HEK293 (cell line): ENCODE measurements around the gene PROSER3.

Source experiments
- GLIS1 ChIP-seq: fragments of 450-650 bp; formaldehyde crosslinking; IDR thresholded peaks from 2 replicates; pipeline ENCODE4 v1.5.1; 2016; ENCODE audit warnings: missing biosample characterization, missing genetic modification characterization
- KLF16 ChIP-seq: fragments of 450-650 bp; formaldehyde crosslinking; IDR thresholded peaks from 2 replicates; pipeline ENCODE4 v1.5.1; 2017; ENCODE audit warnings: missing biosample characterization, missing genetic modification characterization
- REPIN1 ChIP-seq: fragments of 450-650 bp; formaldehyde crosslinking; IDR thresholded peaks from 2 replicates; pipeline ENCODE4 v1.5.1; 2017; ENCODE audit warnings: missing biosample characterization, missing genetic modification characterization, low read depth
- SP2 ChIP-seq: fragments of 450-650 bp; formaldehyde crosslinking; IDR thresholded peaks from 2 replicates; pipeline ENCODE4 v1.5.1; 2016; ENCODE audit warnings: missing biosample characterization, missing genetic modification characterization
- TRIM28 ChIP-seq: IDR thresholded peaks from 2 replicates; pipeline ENCODE4 v1.6.1; 2011; ENCODE audit warnings: low read length, control low read depth, borderline replicate concordance
- ZBTB17 ChIP-seq: fragments of 450-650 bp; formaldehyde crosslinking; IDR thresholded peaks from 2 replicates; pipeline ENCODE4 v1.5.1; 2016; ENCODE audit warnings: missing biosample characterization, missing genetic modification characterization
- ZNF140 ChIP-seq: fragments of 450-650 bp; formaldehyde crosslinking; IDR thresholded peaks from 2 replicates; pipeline ENCODE4 v1.5.1; 2016; ENCODE audit warnings: missing biosample characterization, missing genetic modification characterization
- ZNF184 ChIP-seq: fragments of 450-650 bp; IDR thresholded peaks from 2 replicates; pipeline ENCODE4 v1.5.1; 2018; ENCODE audit warnings: missing biosample characterization, mild to moderate bottlenecking, missing genetic modification characterization
- ZNF341 ChIP-seq: fragments of 450-650 bp; formaldehyde crosslinking; IDR thresholded peaks from 2 replicates; pipeline ENCODE4; 2016; ENCODE audit warnings: low read depth, missing biosample characterization, missing genetic modification characterization
- ZNF423 ChIP-seq: fragments of 450-650 bp; formaldehyde crosslinking; IDR thresholded peaks from 2 replicates; pipeline ENCODE4 v1.5.1; 2016; ENCODE audit warnings: missing biosample characterization, missing genetic modification characterization
- ZNF501 ChIP-seq: fragments of 450-650 bp; formaldehyde crosslinking; IDR thresholded peaks from 2 replicates; pipeline ENCODE4 v1.5.1; 2016; ENCODE audit warnings: missing biosample characterization, missing genetic modification characterization
- TF ChIP-seq, protein P1 (sequence below): fragments of 450-650 bp; formaldehyde crosslinking; IDR thresholded peaks from 2 replicates; pipeline ENCODE4 v1.5.1; 2017; ENCODE audit warnings: missing biosample characterization, mild to moderate bottlenecking, missing genetic modification characterization, moderate library complexity
- TF ChIP-seq, protein P2 (sequence below): fragments of 450-650 bp; formaldehyde crosslinking; IDR thresholded peaks from 2 replicates; pipeline ENCODE4 v1.5.1; 2017; ENCODE audit warnings: missing biosample characterization, missing genetic modification characterization
- TF ChIP-seq, protein P3 (sequence below): fragments of 450-650 bp; formaldehyde crosslinking; IDR thresholded peaks from 2 replicates; pipeline ENCODE4 v1.5.1; 2016; ENCODE audit warnings: missing biosample characterization, missing genetic modification characterization
- TF ChIP-seq, protein P4 (sequence below): fragments of 450-650 bp; formaldehyde crosslinking; IDR thresholded peaks from 2 replicates; pipeline ENCODE4 v1.5.1; 2016; ENCODE audit warnings: missing biosample characterization, missing genetic modification characterization
- TF ChIP-seq, protein P5 (sequence below): fragments of 450-650 bp; formaldehyde crosslinking; IDR thresholded peaks from 2 replicates; pipeline ENCODE4 v1.5.1; 2017; ENCODE audit warnings: missing biosample characterization, missing genetic modification characterization
- TF ChIP-seq, protein P6 (sequence below): fragments of 450-650 bp; IDR thresholded peaks from 2 replicates; pipeline ENCODE4 v1.5.1; 2018; ENCODE audit warnings: missing biosample characterization, missing genetic modification characterization
- TF ChIP-seq, protein P7 (sequence below): fragments of 450-650 bp; formaldehyde crosslinking; conservative IDR thresholded peaks from 2 replicates; pipeline ENCODE4 v1.5.1; 2016; ENCODE audit warnings: low read depth, missing biosample characterization, missing genetic modification characterization

Gene PROSER3

DNA sequence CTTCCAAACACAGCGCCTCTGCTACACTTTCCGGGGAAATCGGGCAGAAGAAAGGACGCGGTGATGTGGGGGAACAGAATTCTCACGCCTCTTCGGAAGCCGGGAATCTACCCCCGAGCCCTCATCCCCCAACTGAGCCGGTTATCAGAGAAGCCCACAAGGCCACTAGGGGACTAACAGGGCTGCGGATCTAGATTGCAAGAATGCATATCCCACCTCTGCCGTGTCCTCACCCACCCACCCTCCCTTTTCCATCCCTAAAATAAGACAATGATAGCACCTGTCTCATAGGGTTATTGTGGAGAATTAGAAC lies 16.8 kb upstream of the PROSER3 start (continued):
- TF ChIP-seq REPIN1 (tag by site-specific recombination), result no peak; the same call in 1 of the 2 replicates
- TF ChIP-seq ZNF184 (tag by site-specific recombination), result no peak
- TF ChIP-seq, protein P1, sequence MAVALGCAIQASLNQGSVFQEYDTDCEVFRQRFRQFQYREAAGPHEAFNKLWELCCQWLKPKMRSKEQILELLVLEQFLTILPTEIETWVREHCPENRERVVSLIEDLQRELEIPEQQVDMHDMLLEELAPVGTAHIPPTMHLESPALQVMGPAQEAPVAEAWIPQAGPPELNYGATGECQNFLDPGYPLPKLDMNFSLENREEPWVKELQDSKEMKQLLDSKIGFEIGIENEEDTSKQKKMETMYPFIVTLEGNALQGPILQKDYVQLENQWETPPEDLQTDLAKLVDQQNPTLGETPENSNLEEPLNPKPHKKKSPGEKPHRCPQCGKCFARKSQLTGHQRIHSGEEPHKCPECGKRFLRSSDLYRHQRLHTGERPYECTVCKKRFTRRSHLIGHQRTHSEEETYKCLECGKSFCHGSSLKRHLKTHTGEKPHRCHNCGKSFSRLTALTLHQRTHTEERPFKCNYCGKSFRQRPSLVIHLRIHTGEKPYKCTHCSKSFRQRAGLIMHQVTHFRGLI (tag by site-specific recombination), result no peak
- TF ChIP-seq TRIM28, result 0 out of 2 replicates have a peak, but pooled peaks have one; percentile 1
- 0 out of 2 replicates have a peak, but pooled peaks have one; percentile 11 for TF ChIP-seq ZNF423
- TF ChIP-seq, protein P2, sequence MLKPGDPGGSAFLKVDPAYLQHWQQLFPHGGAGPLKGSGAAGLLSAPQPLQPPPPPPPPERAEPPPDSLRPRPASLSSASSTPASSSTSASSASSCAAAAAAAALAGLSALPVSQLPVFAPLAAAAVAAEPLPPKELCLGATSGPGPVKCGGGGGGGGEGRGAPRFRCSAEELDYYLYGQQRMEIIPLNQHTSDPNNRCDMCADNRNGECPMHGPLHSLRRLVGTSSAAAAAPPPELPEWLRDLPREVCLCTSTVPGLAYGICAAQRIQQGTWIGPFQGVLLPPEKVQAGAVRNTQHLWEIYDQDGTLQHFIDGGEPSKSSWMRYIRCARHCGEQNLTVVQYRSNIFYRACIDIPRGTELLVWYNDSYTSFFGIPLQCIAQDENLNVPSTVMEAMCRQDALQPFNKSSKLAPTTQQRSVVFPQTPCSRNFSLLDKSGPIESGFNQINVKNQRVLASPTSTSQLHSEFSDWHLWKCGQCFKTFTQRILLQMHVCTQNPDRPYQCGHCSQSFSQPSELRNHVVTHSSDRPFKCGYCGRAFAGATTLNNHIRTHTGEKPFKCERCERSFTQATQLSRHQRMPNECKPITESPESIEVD, result no peak
- TF ChIP-seq, protein P3, sequence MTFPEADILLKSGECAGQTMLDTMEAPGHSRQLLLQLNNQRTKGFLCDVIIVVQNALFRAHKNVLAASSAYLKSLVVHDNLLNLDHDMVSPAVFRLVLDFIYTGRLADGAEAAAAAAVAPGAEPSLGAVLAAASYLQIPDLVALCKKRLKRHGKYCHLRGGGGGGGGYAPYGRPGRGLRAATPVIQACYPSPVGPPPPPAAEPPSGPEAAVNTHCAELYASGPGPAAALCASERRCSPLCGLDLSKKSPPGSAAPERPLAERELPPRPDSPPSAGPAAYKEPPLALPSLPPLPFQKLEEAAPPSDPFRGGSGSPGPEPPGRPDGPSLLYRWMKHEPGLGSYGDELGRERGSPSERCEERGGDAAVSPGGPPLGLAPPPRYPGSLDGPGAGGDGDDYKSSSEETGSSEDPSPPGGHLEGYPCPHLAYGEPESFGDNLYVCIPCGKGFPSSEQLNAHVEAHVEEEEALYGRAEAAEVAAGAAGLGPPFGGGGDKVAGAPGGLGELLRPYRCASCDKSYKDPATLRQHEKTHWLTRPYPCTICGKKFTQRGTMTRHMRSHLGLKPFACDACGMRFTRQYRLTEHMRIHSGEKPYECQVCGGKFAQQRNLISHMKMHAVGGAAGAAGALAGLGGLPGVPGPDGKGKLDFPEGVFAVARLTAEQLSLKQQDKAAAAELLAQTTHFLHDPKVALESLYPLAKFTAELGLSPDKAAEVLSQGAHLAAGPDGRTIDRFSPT (tag by site-specific recombination), result no peak
- no peak for TF ChIP-seq SP2 (tag by site-specific recombination)
- TF ChIP-seq, protein P4, sequence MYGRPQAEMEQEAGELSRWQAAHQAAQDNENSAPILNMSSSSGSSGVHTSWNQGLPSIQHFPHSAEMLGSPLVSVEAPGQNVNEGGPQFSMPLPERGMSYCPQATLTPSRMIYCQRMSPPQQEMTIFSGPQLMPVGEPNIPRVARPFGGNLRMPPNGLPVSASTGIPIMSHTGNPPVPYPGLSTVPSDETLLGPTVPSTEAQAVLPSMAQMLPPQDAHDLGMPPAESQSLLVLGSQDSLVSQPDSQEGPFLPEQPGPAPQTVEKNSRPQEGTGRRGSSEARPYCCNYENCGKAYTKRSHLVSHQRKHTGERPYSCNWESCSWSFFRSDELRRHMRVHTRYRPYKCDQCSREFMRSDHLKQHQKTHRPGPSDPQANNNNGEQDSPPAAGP (tag by site-specific recombination), result no peak
- TF ChIP-seq, protein P5, sequence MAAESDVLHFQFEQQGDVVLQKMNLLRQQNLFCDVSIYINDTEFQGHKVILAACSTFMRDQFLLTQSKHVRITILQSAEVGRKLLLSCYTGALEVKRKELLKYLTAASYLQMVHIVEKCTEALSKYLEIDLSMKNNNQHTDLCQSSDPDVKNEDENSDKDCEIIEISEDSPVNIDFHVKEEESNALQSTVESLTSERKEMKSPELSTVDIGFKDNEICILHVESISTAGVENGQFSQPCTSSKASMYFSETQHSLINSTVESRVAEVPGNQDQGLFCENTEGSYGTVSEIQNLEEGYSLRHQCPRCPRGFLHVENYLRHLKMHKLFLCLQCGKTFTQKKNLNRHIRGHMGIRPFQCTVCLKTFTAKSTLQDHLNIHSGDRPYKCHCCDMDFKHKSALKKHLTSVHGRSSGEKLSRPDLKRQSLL, result 0 out of 2 replicates have a peak, but pooled peaks have one; percentile 20
- TF ChIP-seq, protein P6, sequence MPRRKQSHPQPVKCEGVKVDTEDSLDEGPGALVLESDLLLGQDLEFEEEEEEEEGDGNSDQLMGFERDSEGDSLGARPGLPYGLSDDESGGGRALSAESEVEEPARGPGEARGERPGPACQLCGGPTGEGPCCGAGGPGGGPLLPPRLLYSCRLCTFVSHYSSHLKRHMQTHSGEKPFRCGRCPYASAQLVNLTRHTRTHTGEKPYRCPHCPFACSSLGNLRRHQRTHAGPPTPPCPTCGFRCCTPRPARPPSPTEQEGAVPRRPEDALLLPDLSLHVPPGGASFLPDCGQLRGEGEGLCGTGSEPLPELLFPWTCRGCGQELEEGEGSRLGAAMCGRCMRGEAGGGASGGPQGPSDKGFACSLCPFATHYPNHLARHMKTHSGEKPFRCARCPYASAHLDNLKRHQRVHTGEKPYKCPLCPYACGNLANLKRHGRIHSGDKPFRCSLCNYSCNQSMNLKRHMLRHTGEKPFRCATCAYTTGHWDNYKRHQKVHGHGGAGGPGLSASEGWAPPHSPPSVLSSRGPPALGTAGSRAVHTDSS (tag by site-specific recombination), result no peak
- no peak; the same call in 1 of the 2 replicates for TF ChIP-seq KLF16 (tag by site-specific recombination)
- 0 out of 2 replicates have a peak, but pooled peaks have one; percentile 67 for TF ChIP-seq GLIS1 (tag by site-specific recombination)
- TF ChIP-seq, protein P7, sequence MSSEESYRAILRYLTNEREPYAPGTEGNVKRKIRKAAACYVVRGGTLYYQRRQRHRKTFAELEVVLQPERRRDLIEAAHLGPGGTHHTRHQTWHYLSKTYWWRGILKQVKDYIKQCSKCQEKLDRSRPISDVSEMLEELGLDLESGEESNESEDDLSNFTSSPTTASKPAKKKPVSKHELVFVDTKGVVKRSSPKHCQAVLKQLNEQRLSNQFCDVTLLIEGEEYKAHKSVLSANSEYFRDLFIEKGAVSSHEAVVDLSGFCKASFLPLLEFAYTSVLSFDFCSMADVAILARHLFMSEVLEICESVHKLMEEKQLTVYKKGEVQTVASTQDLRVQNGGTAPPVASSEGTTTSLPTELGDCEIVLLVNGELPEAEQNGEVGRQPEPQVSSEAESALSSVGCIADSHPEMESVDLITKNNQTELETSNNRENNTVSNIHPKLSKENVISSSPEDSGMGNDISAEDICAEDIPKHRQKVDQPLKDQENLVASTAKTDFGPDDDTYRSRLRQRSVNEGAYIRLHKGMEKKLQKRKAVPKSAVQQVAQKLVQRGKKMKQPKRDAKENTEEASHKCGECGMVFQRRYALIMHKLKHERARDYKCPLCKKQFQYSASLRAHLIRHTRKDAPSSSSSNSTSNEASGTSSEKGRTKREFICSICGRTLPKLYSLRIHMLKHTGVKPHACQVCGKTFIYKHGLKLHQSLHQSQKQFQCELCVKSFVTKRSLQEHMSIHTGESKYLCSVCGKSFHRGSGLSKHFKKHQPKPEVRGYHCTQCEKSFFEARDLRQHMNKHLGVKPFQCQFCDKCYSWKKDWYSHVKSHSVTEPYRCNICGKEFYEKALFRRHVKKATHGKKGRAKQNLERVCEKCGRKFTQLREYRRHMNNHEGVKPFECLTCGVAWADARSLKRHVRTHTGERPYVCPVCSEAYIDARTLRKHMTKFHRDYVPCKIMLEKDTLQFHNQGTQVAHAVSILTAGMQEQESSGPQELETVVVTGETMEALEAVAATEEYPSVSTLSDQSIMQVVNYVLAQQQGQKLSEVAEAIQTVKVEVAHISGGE (tag by site-specific recombination), result peak; percentile 13; the same call in 1 of the 2 replicates
- no peak for TF ChIP-seq ZNF341 (tag by site-specific recombination)
- no peak for TF ChIP-seq ZBTB17 (tag by site-specific recombination)
- no peak for TF ChIP-seq ZNF140
- TF ChIP-seq ZNF501 (tag by site-specific recombination), result no peak
